C4-2B (cell line): Measurements from ENCODE around the gene RANBP3.
"Not testable (repeated sequence)": the region's sequence is repeated elsewhere in the genome, so short reads cannot be mapped to it uniquely, and the experiment has no call there.

Source experiments
- H3K27ac ChIP-seq: fragments of 450-650 bp; 2 replicates; pipeline ENCODE4 v1.5.1; 2017
- CTCF ChIP-seq: fragments of 450-650 bp; conservative IDR thresholded peaks from 2 replicates; pipeline ENCODE4 v1.5.1; 2017; ENCODE audit warnings: mild to moderate bottlenecking
- ZFX ChIP-seq: fragments of 450-650 bp; IDR thresholded peaks from 2 replicates; pipeline ENCODE4 v1.6.1; 2017

The RANBP3 gene

GRCh38 chr19:5977785-5978605 is at the start of gene RANBP3:
RANBP3 (minus strand) TSS chr19:5978140; CDS start chr19:5978082, 58 bp downstream.
- peak within 1 kb of the TSS; percentile 94 for H3K27ac ChIP-seq
- no peak for TF ChIP-seq CTCF
- TF ChIP-seq ZFX, result peak; percentile 96

- no peak for TF ChIP-seq CTCF
- TF ChIP-seq ZFX, result no peak
- H3K27ac ChIP-seq, result no peak overlapping the region
Measured at GRCh38 chr19:6026390-6027227, 48.7 kb upstream of the RANBP3 start.

- not testable (repeated sequence) for H3K27ac ChIP-seq
Measured at GRCh38 chr19:6024756-6025155, 46.8 kb upstream of the RANBP3 start.

GRCh38 chr19:6023936-6024335 is 46.0 kb upstream of the RANBP3 start:
- no peak for TF ChIP-seq ZFX
- no peak for TF ChIP-seq CTCF
- no peak overlapping the region for H3K27ac ChIP-seq

GRCh38 chr19:6023085-6023682 is 45.2 kb upstream of the RANBP3 start:
- TF ChIP-seq CTCF (no peak), ZFX (no peak)
- H3K27ac ChIP-seq, result no peak overlapping the region; the same call in 1 of the 2 replicates

- no peak overlapping the region; the same call in 1 of the 2 replicates for H3K27ac ChIP-seq
- no peak for TF ChIP-seq ZFX
- peak; percentile 43 for TF ChIP-seq CTCF
Measured at GRCh38 chr19:6022570-6023064, 44.7 kb upstream of the RANBP3 start.

- TF ChIP-seq CTCF (peak; percentile 67), ZFX (no peak)
- peak overlapping the region; percentile 77 for H3K27ac ChIP-seq
Measured at GRCh38 chr19:6021878-6022569, 44.1 kb upstream of the RANBP3 start.
